HEK293T (cell line): Measurements from ENCODE around the gene IL31.
"Not testable (repeated sequence)": the region's sequence is repeated elsewhere in the genome, so short reads cannot be mapped to it uniquely, and the experiment has no call there.

Experiments used
- ARNT ChIP-seq: fragments of 450-650 bp; IDR thresholded peaks from 2 replicates; pipeline ENCODE4 v1.6.1; 2017; ENCODE audit warnings: mild to moderate bottlenecking
- BHLHE40 ChIP-seq: fragments of 450-650 bp; IDR thresholded peaks from 2 replicates; pipeline ENCODE4 v1.6.1; 2016; ENCODE audit warnings: mild to moderate bottlenecking, moderate library complexity, borderline replicate concordance
- ELF4 ChIP-seq: fragments of 450-650 bp; IDR thresholded peaks from 2 replicates; pipeline ENCODE4 v1.6.1; 2017; ENCODE audit warnings: antibody characterized with exemption
- FOXA1 ChIP-seq: fragments of 450-650 bp; IDR thresholded peaks from 2 replicates; pipeline ENCODE4 v1.6.1; 2016; ENCODE audit warnings: mild to moderate bottlenecking
- FOXK2 ChIP-seq: fragments of 450-650 bp; IDR thresholded peaks from 2 replicates; pipeline ENCODE4 v1.6.1; 2016; ENCODE audit warnings: mild to moderate bottlenecking
- FOXM1 ChIP-seq: fragments of 450-650 bp; IDR thresholded peaks from 2 replicates; pipeline ENCODE4 v1.6.1; 2017; ENCODE audit warnings: mild to moderate bottlenecking, borderline replicate concordance
- HDGF ChIP-seq: fragments of 450-650 bp; IDR thresholded peaks from 2 replicates; pipeline ENCODE4 v1.6.1; 2017; ENCODE audit warnings: antibody characterized with exemption, borderline replicate concordance
- LEF1 ChIP-seq: fragments of 450-650 bp; IDR thresholded peaks from 2 replicates; pipeline ENCODE4 v1.6.1; 2017; ENCODE audit warnings: mild to moderate bottlenecking, borderline replicate concordance
- NFRKB ChIP-seq: fragments of 450-650 bp; IDR thresholded peaks from 2 replicates; pipeline ENCODE4 v1.6.1; 2016; ENCODE audit warnings: mild to moderate bottlenecking, moderate library complexity
- SP1 ChIP-seq: fragments of 450-650 bp; IDR thresholded peaks from 2 replicates; pipeline ENCODE4 v1.6.1; 2017
- SUZ12 ChIP-seq: fragments of 450-650 bp; IDR thresholded peaks from 2 replicates; pipeline ENCODE4 v1.6.1; 2016; ENCODE audit warnings: mild to moderate bottlenecking

GRCh38 chr12:122176473-122176872, 2.5 kb upstream of the IL31 start:
- TF ChIP-seq FOXK2, ARNT, LEF1, FOXM1, SUZ12, SP1, BHLHE40, HDGF, NFRKB, ELF4, FOXA1: not testable (repeated sequence)
